Ascending aorta (tissue), 2 donors: ENCODE data around the gene FAM47E. TPM values are rescaled to one million over a fixed set of nuclear protein-coding genes. Genes with fewer than 3 reads are reported as not detected.

Experiments used
- DNase-seq, 2 donors: peaks; one replicate each; pipeline ENCODE4 v3.0.0-alpha.2; 2019; ENCODE audit warnings: low spot score in 2 of 2
- H3K27ac ChIP-seq, 2 donors: fragments of 200-600 bp; sonication (generic); one replicate each; pipeline ENCODE4 v1.5.1; 2016 to 2017; ENCODE audit warnings: mild to moderate bottlenecking in 1 of 2
- H3K27me3 ChIP-seq: fragments of 200-600 bp; sonication (generic); one replicate; pipeline ENCODE4 v1.5.1; 2017
- H3K36me3 ChIP-seq, 2 donors: fragments of 200-600 bp; sonication (generic); one replicate each; pipeline ENCODE4 v1.5.1; 2016
- H3K4me1 ChIP-seq, 2 donors: fragments of 200-600 bp; sonication (generic); one replicate each; pipeline ENCODE4 v1.5.1; 2016 to 2017; ENCODE audit warnings: mild to moderate bottlenecking in 1 of 2
- H3K4me3 ChIP-seq, 2 donors: fragments of 200-600 bp; sonication (generic); one replicate each; pipeline ENCODE4 v1.5.1; 2016 to 2017; ENCODE audit warnings: mild to moderate bottlenecking in 1 of 2
- H3K9me3 ChIP-seq, 2 donors: fragments of 200-600 bp; sonication (generic); one replicate each; pipeline ENCODE4 v1.5.1; 2016
- intact Hi-C: fragments of 100-400 bp; cut with DNase I; formaldehyde crosslinking; loops from one replicate; pipeline ENCODE4 v1.15.1; 2023
- total RNA-seq: library from RNA; depleted of rRNA; stranded (reverse); fragments of >200 nt; gene quantifications from one replicate; pipeline ENCODE4 v1.1.0, GENCODE V29; 2016
- TF ChIP-seq, protein P1 (sequence below), 3 experiments: fragments of 200-600 bp in 2 of 3; fragments of 450-650 bp in 1 of 3; sonication (generic) in 2 of 3; IDR thresholded peaks; one replicate each; pipeline ENCODE4 v1.5.1; 2016 to 2019; ENCODE audit warnings: antibody characterized with exemption in 3 of 3, mild to moderate bottlenecking in 1 of 3, moderate library complexity in 1 of 3

Gene FAM47E
- total RNA-seq, 1 donor from 2014 or later: not detected

- H3K9me3 ChIP-seq: no peaks in the 10 kb centered on the region
- no peaks in the 10 kb centered on the region for H3K27me3 ChIP-seq
- no peak overlapping the region for H3K27ac ChIP-seq
- TF ChIP-seq, protein P1, sequence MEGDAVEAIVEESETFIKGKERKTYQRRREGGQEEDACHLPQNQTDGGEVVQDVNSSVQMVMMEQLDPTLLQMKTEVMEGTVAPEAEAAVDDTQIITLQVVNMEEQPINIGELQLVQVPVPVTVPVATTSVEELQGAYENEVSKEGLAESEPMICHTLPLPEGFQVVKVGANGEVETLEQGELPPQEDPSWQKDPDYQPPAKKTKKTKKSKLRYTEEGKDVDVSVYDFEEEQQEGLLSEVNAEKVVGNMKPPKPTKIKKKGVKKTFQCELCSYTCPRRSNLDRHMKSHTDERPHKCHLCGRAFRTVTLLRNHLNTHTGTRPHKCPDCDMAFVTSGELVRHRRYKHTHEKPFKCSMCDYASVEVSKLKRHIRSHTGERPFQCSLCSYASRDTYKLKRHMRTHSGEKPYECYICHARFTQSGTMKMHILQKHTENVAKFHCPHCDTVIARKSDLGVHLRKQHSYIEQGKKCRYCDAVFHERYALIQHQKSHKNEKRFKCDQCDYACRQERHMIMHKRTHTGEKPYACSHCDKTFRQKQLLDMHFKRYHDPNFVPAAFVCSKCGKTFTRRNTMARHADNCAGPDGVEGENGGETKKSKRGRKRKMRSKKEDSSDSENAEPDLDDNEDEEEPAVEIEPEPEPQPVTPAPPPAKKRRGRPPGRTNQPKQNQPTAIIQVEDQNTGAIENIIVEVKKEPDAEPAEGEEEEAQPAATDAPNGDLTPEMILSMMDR (IDR thresholded peaks at IDR 0.05): no peak
- H3K36me3 ChIP-seq: no peaks in the 10 kb centered on the region
- H3K4me1 ChIP-seq: no peaks in the 10 kb centered on the region
- intact Hi-C loops: no loop called here
- no peak for DNase-seq
- H3K4me3 ChIP-seq: no peak overlapping the region
These were observed 9.1 kb downstream of the FAM47E start for GRCh38 chr4:76260571-76260970.

DNA sequence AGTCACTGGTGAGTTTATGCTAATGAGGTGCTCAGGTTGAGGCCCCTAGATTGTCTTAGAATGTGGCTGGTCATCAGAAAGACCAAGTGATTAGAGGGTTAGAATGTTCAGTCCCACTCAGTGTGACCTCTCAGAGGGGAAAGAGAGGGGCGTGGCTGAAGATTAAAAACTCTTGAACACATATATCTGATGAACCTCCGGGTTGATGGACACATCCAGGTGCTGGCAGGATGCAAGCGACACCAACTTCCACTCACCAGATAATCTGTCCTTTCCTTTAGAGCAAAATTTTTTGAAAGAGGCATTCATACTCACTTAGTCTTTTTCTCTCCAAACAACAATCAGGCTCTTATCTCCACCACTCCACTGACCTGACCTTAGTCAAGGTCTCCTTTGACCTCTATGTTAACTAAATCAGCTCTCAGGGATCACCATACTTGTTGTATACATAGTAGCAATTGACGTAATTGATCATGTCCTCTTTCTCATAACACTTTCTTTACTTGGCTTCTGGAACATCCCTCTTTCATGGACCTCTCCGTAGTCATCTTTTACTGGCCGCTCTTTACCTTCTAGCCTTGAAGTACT lies 14.2 kb downstream of the FAM47E start:
- intact Hi-C loops: no loop called here
- H3K27ac ChIP-seq: no peak overlapping the region
- DNase-seq: no peak

GRCh38 chr4:76266627-76267026 lies 15.1 kb downstream of the FAM47E start:
- H3K4me1 ChIP-seq: no peaks in the 10 kb centered on the region
- H3K27ac ChIP-seq: no peak overlapping the region
- DNase-seq: no peak
- TF ChIP-seq, protein P1 (IDR thresholded peaks at IDR 0.05): no peak
- no peaks in the 10 kb centered on the region for H3K9me3 ChIP-seq
- H3K27me3 ChIP-seq: no peaks in the 10 kb centered on the region
- H3K4me3 ChIP-seq: no peak overlapping the region
- intact Hi-C loops: no loop called here
- H3K36me3 ChIP-seq: no peaks in the 10 kb centered on the region

More for the DNA sequence above, 14.2 kb downstream of the FAM47E start:
- H3K9me3 ChIP-seq: no peaks in the 10 kb centered on the region
- no peaks in the 10 kb centered on the region for H3K36me3 ChIP-seq
- no peaks in the 10 kb centered on the region for H3K27me3 ChIP-seq
- TF ChIP-seq, protein P1 (IDR thresholded peaks at IDR 0.05): no peak
- no peak overlapping the region for H3K4me3 ChIP-seq
- H3K4me1 ChIP-seq: no peaks in the 10 kb centered on the region

DNA sequence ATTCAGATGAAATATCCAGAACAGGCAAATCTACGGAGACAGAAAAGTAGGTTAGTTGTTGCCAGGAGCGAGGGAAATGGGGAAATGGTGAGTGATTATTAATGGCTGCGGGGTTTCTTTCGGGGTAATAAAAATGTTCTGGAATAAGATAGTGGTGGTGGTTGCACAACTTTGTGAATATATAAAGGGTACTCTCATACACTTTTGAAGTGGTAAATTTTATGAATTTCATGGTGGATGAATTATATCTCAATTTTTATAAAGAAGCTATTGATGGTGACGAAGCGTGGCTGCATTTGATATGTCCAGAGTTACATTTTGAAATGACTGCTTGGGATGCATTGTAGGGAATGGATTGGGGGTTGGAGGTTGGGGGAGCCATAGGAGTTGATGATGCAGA lies 16.3 kb downstream of the FAM47E start:
- no peak for DNase-seq
- no peaks in the 10 kb centered on the region for H3K27me3 ChIP-seq
- no peaks in the 10 kb centered on the region for H3K36me3 ChIP-seq
- no peaks in the 10 kb centered on the region for H3K4me1 ChIP-seq
- H3K4me3 ChIP-seq: no peak overlapping the region
- intact Hi-C loops: no loop called here
- no peaks in the 10 kb centered on the region for H3K9me3 ChIP-seq
- H3K27ac ChIP-seq: no peak overlapping the region
- TF ChIP-seq, protein P1 (IDR thresholded peaks at IDR 0.05): no peak

- intact Hi-C loops: no loop called here
- H3K27ac ChIP-seq: no peak overlapping the region
- no peaks in the 10 kb centered on the region for H3K9me3 ChIP-seq
- H3K4me3 ChIP-seq: no peak overlapping the region
- H3K36me3 ChIP-seq: no peaks in the 10 kb centered on the region
- no peaks in the 10 kb centered on the region for H3K27me3 ChIP-seq
- no peak for DNase-seq
- TF ChIP-seq, protein P1 (IDR thresholded peaks at IDR 0.05): no peak
- H3K4me1 ChIP-seq: no peaks in the 10 kb centered on the region
These were observed 19.0 kb downstream of the FAM47E start for GRCh38 chr4:76270244-76271175.
